Measurements from ENCODE around the gene TMEM18. TPM values are rescaled to one million over a fixed set of nuclear protein-coding genes. Genes with fewer than 3 reads are reported as not detected.

The TMEM18 gene
- total RNA-seq, 2 experiments from 2014 or later, result 26.3 to 28.3 TPM

GRCh38 chr2:637804-638203, 39.4 kb downstream of the TMEM18 start:
- H3K27me3 Mint-ChIP-seq, result peaks cover 6% of the 10 kb centered on the region
- no peak overlapping the region for H3K27ac Mint-ChIP-seq
- H3K36me3 Mint-ChIP-seq (ENCODE audit: low read depth), result no peaks in the 10 kb centered on the region
- H3K4me1 Mint-ChIP-seq, result peaks cover 4% of the 10 kb centered on the region
- CTCF ChIA-PET, result interaction anchor here (0.7 to 2.7 kb wide), 6 partner anchors 12 to 461 kb away, joined by 3 to 23 read pairs (median 3); partner anchors contain the start of gene TMEM18
- no peak for DNase-seq
- no peak overlapping the region for H3K4me3 Mint-ChIP-seq
- no peaks in the 10 kb centered on the region for H3K9me3 Mint-ChIP-seq
- POLR2A ChIA-PET, result no interaction called here

GRCh38 chr2:637406-637776, 39.8 kb downstream of the TMEM18 start:
- Mint-ChIP-seq H3K27ac (no peak overlapping the region), H3K9me3 (no peaks in the 10 kb centered on the region), H3K36me3 (ENCODE audit: low read depth) (no peaks in the 10 kb centered on the region), H3K4me3 (no peak overlapping the region), H3K27me3 (peaks cover 7% of the 10 kb centered on the region), H3K4me1 (peaks cover 4% of the 10 kb centered on the region)
- ChIA-PET POLR2A (no interaction called here), CTCF (interaction anchor here (1.0 to 2.7 kb wide), 7 partner anchors 12 to 461 kb away, joined by 3 to 23 read pairs (median 4); partner anchors contain the start of gene TMEM18)
- no peak for DNase-seq

GRCh38 chr2:636641-637405, 40.4 kb downstream of the TMEM18 start:
- Mint-ChIP-seq H3K36me3 (ENCODE audit: low read depth) (no peaks in the 10 kb centered on the region), H3K4me3 (peak overlapping the region; percentile 69), H3K4me1 (peaks cover 4% of the 10 kb centered on the region), H3K27ac (no peak overlapping the region), H3K27me3 (peaks cover 7% of the 10 kb centered on the region), H3K9me3 (no peaks in the 10 kb centered on the region)
- ChIA-PET POLR2A (no interaction called here), CTCF (interaction anchor here (0.6 to 2.7 kb wide), 8 partner anchors 15 to 400 kb away, joined by 3 to 23 read pairs (median 3); no protein-coding TSS in a partner anchor)
- DNase-seq, result peak; percentile 46

DNA sequence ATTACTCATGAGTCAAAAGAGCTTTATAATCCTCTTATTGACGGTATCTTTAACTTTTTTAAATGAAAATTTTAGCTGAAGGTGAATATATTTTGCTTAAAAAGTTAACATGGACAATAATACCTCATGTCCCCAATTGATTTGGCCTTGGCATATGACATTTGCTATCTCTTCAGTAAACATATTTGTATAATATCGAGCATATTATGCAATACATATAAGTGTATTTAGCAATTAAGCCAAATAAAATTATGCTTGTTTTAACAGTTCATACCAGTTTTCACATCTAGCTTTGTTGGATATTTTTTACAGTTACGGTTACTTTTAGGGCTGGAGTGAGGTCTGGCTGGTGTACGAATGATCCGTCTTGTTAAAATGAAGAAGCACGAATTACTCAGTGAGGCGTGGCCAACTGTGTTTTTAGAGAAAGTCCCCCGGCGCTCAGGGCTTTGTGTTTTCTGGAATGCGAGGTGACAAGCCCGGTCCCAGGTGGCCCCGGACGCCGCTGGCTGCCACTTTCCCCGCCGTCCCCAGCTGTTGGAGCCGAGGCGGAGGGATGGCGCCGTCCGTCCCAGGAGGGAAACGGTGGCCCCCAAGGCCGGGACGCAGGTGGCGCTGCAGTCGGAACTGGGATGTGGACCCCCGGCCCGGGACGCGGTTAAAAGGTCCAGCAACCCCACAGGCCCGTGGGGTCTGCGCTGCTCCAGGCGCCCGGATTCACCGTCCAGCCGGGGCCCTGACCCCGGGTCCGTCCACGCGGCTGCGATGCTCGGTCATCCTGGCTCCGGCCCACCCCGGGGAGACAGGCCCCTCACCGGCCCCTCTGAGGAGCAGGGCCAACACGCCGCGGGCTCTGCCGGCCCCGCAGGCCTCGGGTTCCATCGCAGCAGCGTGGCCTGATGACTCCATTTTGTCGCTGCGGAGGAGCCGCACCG, 41.3 kb downstream of the TMEM18 start:
- CTCF ChIA-PET, result interaction anchor here (0.6 to 2.7 kb wide), 12 partner anchors 14 to 617 kb away, joined by 3 to 23 read pairs (median 3); no protein-coding TSS in a partner anchor
- POLR2A ChIA-PET, result no interaction called here
- DNase-seq, result no peak
- peaks cover 9% of the 10 kb centered on the region for H3K27me3 Mint-ChIP-seq
- peaks cover 4% of the 10 kb centered on the region for H3K4me1 Mint-ChIP-seq
- no peak overlapping the region for H3K4me3 Mint-ChIP-seq
- H3K27ac Mint-ChIP-seq, result no peak overlapping the region
- H3K9me3 Mint-ChIP-seq, result no peaks in the 10 kb centered on the region
- no peaks in the 10 kb centered on the region for H3K36me3 Mint-ChIP-seq (ENCODE audit: low read depth)

DNA sequence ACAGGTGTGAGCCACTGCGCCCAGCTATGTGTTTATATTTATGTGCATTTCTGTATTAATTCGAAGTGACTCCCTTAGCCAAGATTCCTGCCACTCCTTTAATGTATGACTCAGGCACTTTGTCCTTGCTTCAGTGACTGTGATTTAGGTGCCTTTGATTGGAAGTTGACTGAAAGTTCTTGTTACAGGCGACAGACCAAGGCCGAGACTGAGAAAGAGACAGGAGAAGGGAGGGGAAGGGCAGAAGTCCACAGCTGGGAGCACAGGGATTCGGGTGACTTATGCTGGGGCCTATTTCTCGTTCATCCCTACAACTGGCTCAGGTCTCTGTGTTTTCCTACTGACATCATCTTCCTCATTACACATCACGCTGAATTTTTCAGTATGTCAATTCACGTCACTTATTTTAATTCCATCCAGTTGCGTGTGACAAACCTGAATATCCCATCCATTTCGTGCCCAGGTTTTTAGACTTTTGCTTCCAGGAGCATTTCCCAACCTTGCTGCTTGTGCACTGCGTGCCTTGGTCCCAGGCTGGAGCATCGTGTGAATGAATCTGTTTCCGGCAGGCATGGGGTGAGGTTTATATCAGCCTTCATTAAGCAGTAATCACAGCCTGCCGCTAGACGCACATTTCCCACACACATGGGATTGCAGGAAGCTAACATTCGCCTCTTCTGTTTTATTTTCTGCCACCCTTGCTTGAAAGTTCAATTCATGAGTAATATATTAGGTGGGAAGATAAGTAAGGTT, 42.4 kb downstream of the TMEM18 start:
- Mint-ChIP-seq H3K27ac (no peak overlapping the region), H3K4me3 (no peak overlapping the region), H3K4me1 (peaks cover 4% of the 10 kb centered on the region), H3K9me3 (no peaks in the 10 kb centered on the region), H3K27me3 (peaks cover 9% of the 10 kb centered on the region), H3K36me3 (ENCODE audit: low read depth) (no peaks in the 10 kb centered on the region)
- ChIA-PET CTCF (interaction anchor here (0.9 to 1.3 kb wide), 3 partner anchors 18 to 616 kb away, joined by 3 to 5 read pairs (median 3); no protein-coding TSS in a partner anchor), POLR2A (no interaction called here)
- no peak for DNase-seq

DNA sequence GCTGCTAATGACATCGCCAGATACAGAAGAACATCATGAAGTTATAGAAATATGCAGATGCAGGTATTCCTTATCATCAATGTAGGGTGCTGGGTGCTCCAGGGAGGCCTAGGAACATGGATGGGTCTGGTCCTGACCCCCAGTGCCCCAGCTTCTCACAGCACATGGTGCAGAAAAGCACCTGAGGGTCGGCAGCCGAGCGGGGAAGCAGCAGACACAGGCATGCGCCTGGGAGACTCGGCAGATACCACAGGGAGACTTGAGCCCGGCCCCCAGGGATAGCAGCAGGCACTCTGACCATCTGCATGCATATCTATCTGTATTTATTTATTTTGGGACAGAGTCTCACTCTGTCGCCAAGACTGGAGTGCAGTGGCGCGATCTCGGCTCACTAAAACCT, 43.2 kb downstream of the TMEM18 start:
- Mint-ChIP-seq H3K27me3 (peaks cover 9% of the 10 kb centered on the region), H3K27ac (no peak overlapping the region), H3K36me3 (ENCODE audit: low read depth) (no peaks in the 10 kb centered on the region), H3K9me3 (no peaks in the 10 kb centered on the region), H3K4me1 (peaks cover 4% of the 10 kb centered on the region), H3K4me3 (no peak overlapping the region)
- ChIA-PET CTCF (no interaction called here), POLR2A (no interaction called here)
- no peak for DNase-seq

- H3K36me3 Mint-ChIP-seq (ENCODE audit: low read depth), result no peaks in the 10 kb centered on the region
- peaks cover 4% of the 10 kb centered on the region for H3K4me1 Mint-ChIP-seq
- no peak for DNase-seq
- ChIA-PET CTCF (no interaction called here), POLR2A (no interaction called here)
- no peaks in the 10 kb centered on the region for H3K9me3 Mint-ChIP-seq
- H3K27me3 Mint-ChIP-seq, result peaks cover 9% of the 10 kb centered on the region
- H3K27ac Mint-ChIP-seq, result no peak overlapping the region
- no peak overlapping the region for H3K4me3 Mint-ChIP-seq
These were observed 43.8 kb downstream of the TMEM18 start for GRCh38 chr2:633371-633770.

- H3K4me1 Mint-ChIP-seq, result peaks cover 4% of the 10 kb centered on the region
- POLR2A ChIA-PET, result no interaction called here
- no peak overlapping the region for H3K27ac Mint-ChIP-seq
- H3K9me3 Mint-ChIP-seq, result no peaks in the 10 kb centered on the region
- no peak overlapping the region for H3K4me3 Mint-ChIP-seq
- no peak for DNase-seq
- H3K36me3 Mint-ChIP-seq (ENCODE audit: low read depth), result no peaks in the 10 kb centered on the region
- H3K27me3 Mint-ChIP-seq, result peaks cover 9% of the 10 kb centered on the region
- CTCF ChIA-PET, result no interaction called here
These were observed 44.7 kb downstream of the TMEM18 start for GRCh38 chr2:632471-632870.

DNA sequence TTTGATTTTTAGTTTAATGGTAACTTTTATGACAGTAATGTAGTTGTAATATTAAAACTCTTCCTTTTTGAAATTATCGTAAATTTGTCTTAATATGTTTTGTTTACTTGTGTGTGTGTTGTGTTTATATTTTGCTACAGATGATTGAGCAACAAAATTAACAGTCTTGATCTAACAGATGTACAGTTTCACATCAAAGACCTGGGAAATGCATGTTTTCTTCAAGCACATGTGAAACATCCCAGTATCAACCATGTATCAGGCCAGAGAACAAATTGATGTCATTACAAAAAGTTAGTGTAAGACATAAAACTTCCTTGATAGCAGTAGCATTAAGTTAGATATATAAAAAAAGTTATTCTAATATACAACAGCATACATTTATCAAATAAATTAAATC, 45.5 kb downstream of the TMEM18 start:
- POLR2A ChIA-PET, result no interaction called here
- no peaks in the 10 kb centered on the region for H3K36me3 Mint-ChIP-seq (ENCODE audit: low read depth)
- no peaks in the 10 kb centered on the region for H3K4me1 Mint-ChIP-seq
- H3K27me3 Mint-ChIP-seq, result peaks cover 9% of the 10 kb centered on the region
- no peak overlapping the region for H3K27ac Mint-ChIP-seq
- CTCF ChIA-PET, result no interaction called here
- H3K9me3 Mint-ChIP-seq, result no peaks in the 10 kb centered on the region
- DNase-seq, result no peak
- no peak overlapping the region for H3K4me3 Mint-ChIP-seq

GRCh38 chr2:630451-631320, 46.5 kb downstream of the TMEM18 start:
- DNase-seq, result no peak
- Mint-ChIP-seq H3K36me3 (ENCODE audit: low read depth) (no peaks in the 10 kb centered on the region), H3K4me1 (no peaks in the 10 kb centered on the region), H3K27me3 (peaks cover 7% of the 10 kb centered on the region), H3K27ac (no peak overlapping the region), H3K4me3 (no peak overlapping the region), H3K9me3 (no peaks in the 10 kb centered on the region)
- CTCF ChIA-PET, result no interaction called here
- POLR2A ChIA-PET, result no interaction called here

GRCh38 chr2:629961-630360, 47.2 kb downstream of the TMEM18 start:
- H3K36me3 Mint-ChIP-seq (ENCODE audit: low read depth), result no peaks in the 10 kb centered on the region
- no peak overlapping the region for H3K4me3 Mint-ChIP-seq
- POLR2A ChIA-PET, result no interaction called here
- no peaks in the 10 kb centered on the region for H3K4me1 Mint-ChIP-seq
- CTCF ChIA-PET, result no interaction called here
- H3K27ac Mint-ChIP-seq, result no peak overlapping the region
- H3K27me3 Mint-ChIP-seq, result peaks cover 7% of the 10 kb centered on the region
- H3K9me3 Mint-ChIP-seq, result no peaks in the 10 kb centered on the region
- DNase-seq, result no peak

DNA sequence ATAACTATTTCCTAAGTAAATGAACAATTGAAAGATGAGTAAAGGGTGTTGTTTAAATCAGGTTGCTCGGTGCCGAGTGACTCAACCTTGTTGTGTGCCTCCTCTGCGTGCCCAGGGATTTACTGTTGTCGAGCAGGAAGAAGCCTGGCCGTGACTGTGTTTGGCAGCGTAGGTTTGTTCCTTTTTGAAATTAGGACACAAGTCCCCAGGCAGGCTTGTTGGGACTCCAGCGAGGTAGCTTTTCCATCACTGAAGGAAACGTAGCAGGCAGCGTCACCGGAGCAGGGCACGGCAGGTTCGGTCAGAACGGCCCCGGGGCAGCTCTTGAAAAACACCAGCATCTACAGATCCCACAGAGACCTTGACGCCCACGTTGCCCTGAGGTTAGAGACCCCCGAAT, 48.6 kb downstream of the TMEM18 start:
- H3K4me3 Mint-ChIP-seq, result no peak overlapping the region
- no peaks in the 10 kb centered on the region for H3K9me3 Mint-ChIP-seq
- no peak overlapping the region for H3K27ac Mint-ChIP-seq
- POLR2A ChIA-PET, result no interaction called here
- H3K4me1 Mint-ChIP-seq, result no peaks in the 10 kb centered on the region
- H3K27me3 Mint-ChIP-seq, result peaks cover 5% of the 10 kb centered on the region
- no peaks in the 10 kb centered on the region for H3K36me3 Mint-ChIP-seq (ENCODE audit: low read depth)
- no peak for DNase-seq
- CTCF ChIA-PET, result no interaction called here
